ENCODE results near the gene DNAJC28.

DNA sequence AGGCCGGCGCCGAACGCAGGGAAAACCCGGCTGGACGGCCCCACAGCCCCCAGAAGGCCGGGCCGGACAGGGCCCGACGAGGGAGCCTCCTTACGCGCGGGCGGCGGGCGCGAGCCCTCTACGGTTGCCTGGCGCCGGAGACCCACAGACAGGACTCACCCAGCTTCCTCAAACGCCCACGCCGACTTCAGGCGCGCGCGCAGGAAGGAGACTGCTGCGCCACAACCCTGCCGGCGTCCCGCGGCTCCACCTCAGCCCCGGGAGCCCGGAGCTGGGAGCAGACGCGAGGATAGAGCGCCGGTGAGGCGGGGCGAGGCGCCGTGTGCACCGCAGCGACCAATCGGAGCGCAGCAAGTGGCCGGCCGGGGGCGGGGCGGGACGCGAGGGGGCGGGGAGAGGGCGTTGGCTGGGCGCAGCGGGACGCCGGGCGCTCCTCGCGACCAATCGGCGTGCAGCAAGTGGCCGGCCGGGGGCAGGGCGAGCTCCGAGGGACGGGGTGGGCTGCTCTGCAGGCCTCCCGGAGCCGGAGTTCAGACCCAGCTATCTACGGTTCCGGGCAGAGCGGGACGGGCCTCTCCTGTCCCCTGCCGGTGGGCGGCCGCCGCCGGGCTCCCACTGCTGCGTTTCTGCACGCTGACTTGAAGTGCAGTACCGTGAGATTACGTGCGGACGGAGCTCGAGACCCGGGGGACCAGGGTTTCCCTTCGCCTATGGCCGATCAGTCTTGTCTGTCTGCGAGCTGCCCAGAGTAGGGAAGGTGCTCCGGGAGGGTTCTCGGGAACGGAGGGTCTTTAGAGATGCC, 11.6 kb downstream of the DNAJC28 start, which contains the start of gene TMEM50B:
- no peak for TF ChIP-seq FOXK2 (conservative IDR thresholded peaks at IDR 0.05 in 1 of 2, IDR thresholded peaks at IDR 0.05 in 1 of 2; ENCODE audit: low read depth in 2 of 2)
- no peak for TF ChIP-seq SMARCC2 (IDR thresholded peaks at IDR 0.05; ENCODE audit: low read depth)
- TF ChIP-seq MED1 (CRISPR knock-in tag; IDR thresholded peaks at IDR 0.05; ENCODE audit: borderline replicate concordance), result no peak
- peak; percentile 82 for TF ChIP-seq CHD2 (IDR thresholded peaks at IDR 0.05; ENCODE audit: low read depth, low read length)
- peak; percentile 79 to 95 (median 94) for TF ChIP-seq CTCF (IDR thresholded peaks at IDR 0.05 in 2 of 3, conservative IDR thresholded peaks at IDR 0.05 in 1 of 3; ENCODE audit: insufficient read depth in 2 of 3, low read depth in 1 of 3, low read length in 3 of 3)
- TF ChIP-seq MYBL2 (IDR thresholded peaks at IDR 0.05; ENCODE audit: low read depth), result no peak; the same call in 1 of the 2 replicates
- no peak for TF ChIP-seq MYBL2 (CRISPR knock-in tag; IDR thresholded peaks at IDR 0.05; ENCODE audit: borderline replicate concordance)
- TF ChIP-seq, protein P1, sequence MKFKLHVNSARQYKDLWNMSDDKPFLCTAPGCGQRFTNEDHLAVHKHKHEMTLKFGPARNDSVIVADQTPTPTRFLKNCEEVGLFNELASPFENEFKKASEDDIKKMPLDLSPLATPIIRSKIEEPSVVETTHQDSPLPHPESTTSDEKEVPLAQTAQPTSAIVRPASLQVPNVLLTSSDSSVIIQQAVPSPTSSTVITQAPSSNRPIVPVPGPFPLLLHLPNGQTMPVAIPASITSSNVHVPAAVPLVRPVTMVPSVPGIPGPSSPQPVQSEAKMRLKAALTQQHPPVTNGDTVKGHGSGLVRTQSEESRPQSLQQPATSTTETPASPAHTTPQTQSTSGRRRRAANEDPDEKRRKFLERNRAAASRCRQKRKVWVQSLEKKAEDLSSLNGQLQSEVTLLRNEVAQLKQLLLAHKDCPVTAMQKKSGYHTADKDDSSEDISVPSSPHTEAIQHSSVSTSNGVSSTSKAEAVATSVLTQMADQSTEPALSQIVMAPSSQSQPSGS (CRISPR knock-in tag; IDR thresholded peaks at IDR 0.05), result no peak
- no peak; the same call in 1 of the 2 replicates for TF ChIP-seq BRD4 (IDR thresholded peaks at IDR 0.05)

Measured in K562 (cell line).